ENCODE measurements around the gene CDH4.

CDH4 gene

GRCh38 chr20:61499859-61500554 is 247.9 kb downstream of the CDH4 start:
- DNase-seq: no peak

GRCh38 chr20:61500791-61501321 is 248.8 kb downstream of the CDH4 start:
- DNase-seq: no peak

- no peak for DNase-seq
Measured at GRCh38 chr20:61502433-61502832, 250.4 kb downstream of the CDH4 start.

GRCh38 chr20:61503106-61503505 is 251.0 kb downstream of the CDH4 start:
- DNase-seq: no peak

GRCh38 chr20:61505508-61505907 is 253.4 kb downstream of the CDH4 start:
- DNase-seq: no peak

GRCh38 chr20:61507778-61508177 is 255.7 kb downstream of the CDH4 start:
- no peak for DNase-seq

GRCh38 chr20:61508301-61509096 is 256.4 kb downstream of the CDH4 start:
- no peak for DNase-seq

- DNase-seq: no peak
Measured at GRCh38 chr20:61510778-61511330, 258.8 kb downstream of the CDH4 start.

- no peak for DNase-seq
Measured at GRCh38 chr20:61512475-61512874, 260.4 kb downstream of the CDH4 start.

- no peak for DNase-seq
Measured at GRCh38 chr20:61513124-61514017, 261.3 kb downstream of the CDH4 start.

GRCh38 chr20:61514018-61514365 is 261.9 kb downstream of the CDH4 start:
- no peak for DNase-seq

- DNase-seq: no peak
Measured at GRCh38 chr20:61514396-61514795, 262.3 kb downstream of the CDH4 start.

GRCh38 chr20:61514805-61515505 is 262.9 kb downstream of the CDH4 start:
- DNase-seq: no peak

- no peak for DNase-seq
Measured at GRCh38 chr20:61515922-61516321, 263.9 kb downstream of the CDH4 start.

GRCh38 chr20:61516346-61517208 is 264.5 kb downstream of the CDH4 start:
- DNase-seq: no peak

- DNase-seq: no peak
Measured at GRCh38 chr20:61517419-61517818, 265.4 kb downstream of the CDH4 start.

- DNase-seq: no peak
Measured at GRCh38 chr20:61518424-61518951, 266.4 kb downstream of the CDH4 start.

GRCh38 chr20:61519488-61519887 is 267.4 kb downstream of the CDH4 start:
- DNase-seq: no peak

GRCh38 chr20:61520076-61520892 is 268.2 kb downstream of the CDH4 start:
- DNase-seq: no peak

GRCh38 chr20:61520893-61521460 is 268.9 kb downstream of the CDH4 start:
- DNase-seq: no peak

Data from NCI-H345 (cell line).